Measurements from ENCODE around the gene KAT8.
"Not testable (repeated sequence)": the region's sequence is repeated elsewhere in the genome, so short reads cannot be mapped to it uniquely, and the experiment has no call there.

The KAT8 gene

GRCh38 chr16:31142109-31143010 is 24.9 kb downstream of the KAT8 start:
- DNase-seq (ENCODE audit: low read depth, low spot score): no peak
- H3K4me1 ChIP-seq (ENCODE audit: control insufficient read depth, insufficient read depth, low read length): peaks cover 18% of the 10 kb centered on the region
- no peaks in the 10 kb centered on the region for H3K36me3 ChIP-seq (ENCODE audit: control insufficient read depth, insufficient read depth, low read length)
- no peaks in the 10 kb centered on the region for H3K9me3 ChIP-seq (ENCODE audit: control insufficient read depth, insufficient read depth, low read length)
- peak overlapping the region; percentile 28; the same call in 1 of the 2 replicates for H3K4me3 ChIP-seq (ENCODE audit: low read length)
- no peak overlapping the region for H3K27ac ChIP-seq (ENCODE audit: low read length)
- no CpG with 5 or more reads among the region's 89 CpGs for WGBS (ENCODE audit: insufficient coverage, insufficient read length)
- no peaks in the 10 kb centered on the region for H3K27me3 ChIP-seq (ENCODE audit: control insufficient read depth, insufficient read depth, low read length)

GRCh38 chr16:31143011-31143693 is 25.7 kb downstream of the KAT8 start:
- WGBS (ENCODE audit: insufficient coverage, insufficient read length): no CpG with 5 or more reads among the region's 22 CpGs
- Histone ChIP-seq H3K4me3 (ENCODE audit: low read length) (no peak overlapping the region), H3K27me3 (ENCODE audit: control insufficient read depth, insufficient read depth, low read length) (no peaks in the 10 kb centered on the region), H3K4me1 (ENCODE audit: control insufficient read depth, insufficient read depth, low read length) (peaks cover 18% of the 10 kb centered on the region), H3K9me3 (ENCODE audit: control insufficient read depth, insufficient read depth, low read length) (no peaks in the 10 kb centered on the region), H3K27ac (ENCODE audit: low read length) (no peak overlapping the region), H3K36me3 (ENCODE audit: control insufficient read depth, insufficient read depth, low read length) (no peaks in the 10 kb centered on the region)
- no peak for DNase-seq (ENCODE audit: low read depth, low spot score)

DNA sequence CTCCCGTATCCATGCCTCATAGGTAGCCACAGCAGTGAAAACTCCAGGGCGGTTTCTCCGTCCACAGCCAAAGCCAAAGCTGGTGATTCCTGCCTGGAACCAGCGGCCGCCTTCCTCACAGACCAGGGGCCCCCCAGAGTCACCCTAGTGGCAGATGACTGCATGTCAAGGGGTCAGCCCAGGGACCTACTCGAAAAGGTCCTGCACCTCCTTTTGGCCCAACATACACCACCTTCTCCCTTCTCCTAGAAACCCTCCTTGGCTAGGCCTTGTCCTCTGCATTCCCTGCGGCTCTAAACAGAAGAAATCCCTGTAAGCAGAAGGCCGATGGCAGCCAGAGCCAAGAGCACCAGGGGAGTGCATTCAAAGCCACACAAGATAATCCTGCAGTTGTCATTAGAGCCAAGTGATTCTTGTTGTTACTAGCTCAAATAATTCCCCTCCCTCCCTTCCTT is 26.3 kb downstream of the KAT8 start:
- Histone ChIP-seq H3K4me3 (ENCODE audit: low read length) (no peak overlapping the region), H3K27me3 (ENCODE audit: control insufficient read depth, insufficient read depth, low read length) (no peaks in the 10 kb centered on the region), H3K27ac (ENCODE audit: low read length) (no peak overlapping the region), H3K9me3 (ENCODE audit: control insufficient read depth, insufficient read depth, low read length) (no peaks in the 10 kb centered on the region), H3K4me1 (ENCODE audit: control insufficient read depth, insufficient read depth, low read length) (peaks cover 17% of the 10 kb centered on the region), H3K36me3 (ENCODE audit: control insufficient read depth, insufficient read depth, low read length) (no peaks in the 10 kb centered on the region)
- WGBS (ENCODE audit: insufficient coverage, insufficient read length): no CpG with 5 or more reads among the region's 8 CpGs
- no peak for DNase-seq (ENCODE audit: low read depth, low spot score)

DNA sequence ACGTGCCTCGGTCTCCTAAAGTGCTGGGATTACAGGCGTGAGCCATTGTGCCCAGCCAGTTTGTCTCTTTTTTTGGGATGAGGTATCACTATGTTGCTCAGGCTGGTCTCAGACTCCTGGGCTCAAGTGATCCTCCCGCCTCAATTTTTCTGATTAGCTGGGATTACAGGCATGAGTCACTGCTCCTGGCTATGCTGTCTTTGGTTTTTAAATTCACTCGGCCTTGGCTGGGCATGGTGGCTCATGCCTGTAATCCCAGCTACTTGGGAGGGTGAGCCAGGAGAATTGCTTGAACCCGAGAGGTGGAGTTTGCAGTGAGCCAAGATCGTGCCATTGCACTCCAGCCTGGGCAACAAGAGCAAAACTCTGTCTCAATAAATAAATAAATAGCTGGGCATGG is 27.0 kb downstream of the KAT8 start:
- H3K27ac ChIP-seq (ENCODE audit: low read length); H3K27me3 ChIP-seq (ENCODE audit: control insufficient read depth, insufficient read depth, low read length); H3K36me3 ChIP-seq (ENCODE audit: control insufficient read depth, insufficient read depth, low read length); H3K9me3 ChIP-seq (ENCODE audit: control insufficient read depth, insufficient read depth, low read length); DNase-seq (ENCODE audit: low read depth, low spot score); H3K4me3 ChIP-seq (ENCODE audit: low read length): not testable (repeated sequence)
- no CpG with 5 or more reads among the region's 7 CpGs for WGBS (ENCODE audit: insufficient coverage, insufficient read length)
- peaks cover 12% of the 10 kb centered on the region for H3K4me1 ChIP-seq (ENCODE audit: control insufficient read depth, insufficient read depth, low read length)

DNA sequence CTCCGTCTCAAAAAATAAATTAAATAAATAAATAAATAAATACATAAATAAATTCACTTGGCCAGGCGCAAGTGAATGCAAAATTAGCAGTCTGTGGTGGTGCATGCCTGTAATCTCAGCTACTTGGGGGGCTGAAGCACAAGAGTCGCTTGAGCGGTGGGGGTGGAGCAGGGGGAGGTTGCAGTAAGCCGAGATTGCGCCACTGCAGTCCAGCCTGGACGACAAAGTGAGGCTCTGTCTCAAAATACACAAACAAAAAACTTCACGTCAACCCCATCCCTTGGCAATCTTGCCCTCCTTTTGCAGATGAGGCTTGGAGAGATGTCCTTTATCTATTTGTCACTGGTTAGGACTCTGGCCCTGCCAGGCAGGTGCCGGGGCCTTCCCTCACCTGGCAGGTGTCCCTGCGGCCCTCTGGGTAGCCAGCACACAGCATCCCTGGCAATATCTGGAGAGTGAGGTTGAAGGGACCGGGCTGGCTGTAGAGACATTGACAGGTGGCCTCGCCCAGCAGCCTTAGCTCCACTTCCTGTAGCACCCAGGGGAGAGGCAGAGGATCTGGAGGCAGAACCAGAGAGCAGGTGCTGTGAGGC is 28.0 kb downstream of the KAT8 start:
- peaks cover 14% of the 10 kb centered on the region for H3K4me1 ChIP-seq (ENCODE audit: control insufficient read depth, insufficient read depth, low read length)
- DNase-seq (ENCODE audit: low read depth, low spot score): no peak
- H3K9me3 ChIP-seq (ENCODE audit: control insufficient read depth, insufficient read depth, low read length): no peaks in the 10 kb centered on the region
- no peaks in the 10 kb centered on the region for H3K36me3 ChIP-seq (ENCODE audit: control insufficient read depth, insufficient read depth, low read length)
- H3K27ac ChIP-seq (ENCODE audit: low read length): no peak overlapping the region
- no peak overlapping the region for H3K4me3 ChIP-seq (ENCODE audit: low read length)
- WGBS (ENCODE audit: insufficient coverage, insufficient read length): no CpG with 5 or more reads among the region's 12 CpGs
- H3K27me3 ChIP-seq (ENCODE audit: control insufficient read depth, insufficient read depth, low read length): no peaks in the 10 kb centered on the region

GRCh38 chr16:31147574-31147973 is 30.1 kb downstream of the KAT8 start:
- H3K4me1 ChIP-seq (ENCODE audit: control insufficient read depth, insufficient read depth, low read length): peaks cover 8% of the 10 kb centered on the region
- H3K9me3 ChIP-seq (ENCODE audit: control insufficient read depth, insufficient read depth, low read length): no peaks in the 10 kb centered on the region
- no CpG with 5 or more reads among the region's 3 CpGs for WGBS (ENCODE audit: insufficient coverage, insufficient read length)
- H3K27ac ChIP-seq (ENCODE audit: low read length): no peak overlapping the region
- no peak for DNase-seq (ENCODE audit: low read depth, low spot score)
- no peaks in the 10 kb centered on the region for H3K27me3 ChIP-seq (ENCODE audit: control insufficient read depth, insufficient read depth, low read length)
- no peaks in the 10 kb centered on the region for H3K36me3 ChIP-seq (ENCODE audit: control insufficient read depth, insufficient read depth, low read length)
- H3K4me3 ChIP-seq (ENCODE audit: low read length): no peak overlapping the region

- no peaks in the 10 kb centered on the region for H3K27me3 ChIP-seq (ENCODE audit: control insufficient read depth, insufficient read depth, low read length)
- H3K4me1 ChIP-seq (ENCODE audit: control insufficient read depth, insufficient read depth, low read length): peaks cover 5% of the 10 kb centered on the region; the same call in 1 of the 2 replicates
- no CpG with 5 or more reads among the region's 40 CpGs for WGBS (ENCODE audit: insufficient coverage, insufficient read length)
- H3K9me3 ChIP-seq (ENCODE audit: control insufficient read depth, insufficient read depth, low read length): no peaks in the 10 kb centered on the region
- no peak overlapping the region for H3K27ac ChIP-seq (ENCODE audit: low read length)
- H3K4me3 ChIP-seq (ENCODE audit: low read length): peak overlapping the region; percentile 35; the same call in 1 of the 2 replicates
- DNase-seq (ENCODE audit: low read depth, low spot score): no peak
- H3K36me3 ChIP-seq (ENCODE audit: control insufficient read depth, insufficient read depth, low read length): no peaks in the 10 kb centered on the region
Observed at GRCh38 chr16:31148281-31148728, 30.8 kb downstream of the KAT8 start.

DNA sequence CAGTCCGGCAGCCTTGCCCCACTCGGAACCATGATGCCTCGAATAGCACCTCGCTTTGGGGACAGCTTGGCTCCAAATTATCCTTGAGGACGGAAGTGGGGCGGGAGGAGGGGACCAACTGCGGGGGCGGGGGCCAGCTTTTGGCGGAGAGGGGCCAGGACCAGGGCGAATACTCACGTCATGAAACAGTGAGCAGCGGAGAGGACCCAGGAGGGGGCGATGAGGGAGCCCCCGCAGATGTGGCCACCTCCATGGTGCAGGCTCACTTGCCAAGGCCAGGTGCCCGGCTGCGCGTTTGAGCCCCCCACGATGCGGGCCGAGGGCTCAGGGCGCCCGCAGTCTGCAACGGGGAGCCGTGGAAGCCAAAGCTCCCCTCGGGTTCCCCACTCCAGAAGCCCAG is 31.4 kb downstream of the KAT8 start:
- no peaks in the 10 kb centered on the region for H3K9me3 ChIP-seq (ENCODE audit: control insufficient read depth, insufficient read depth, low read length)
- H3K4me3 ChIP-seq (ENCODE audit: low read length): no peak overlapping the region
- no peak for DNase-seq (ENCODE audit: low read depth, low spot score)
- whole genome bisulfite sequencing (ENCODE audit: insufficient coverage, insufficient read length): no CpG with 5 or more reads among the region's 25 CpGs
- no peaks in the 10 kb centered on the region for H3K27me3 ChIP-seq (ENCODE audit: control insufficient read depth, insufficient read depth, low read length)
- H3K27ac ChIP-seq (ENCODE audit: low read length): no peak overlapping the region
- H3K4me1 ChIP-seq (ENCODE audit: control insufficient read depth, insufficient read depth, low read length): peaks cover 5% of the 10 kb centered on the region; the same call in 1 of the 2 replicates
- H3K36me3 ChIP-seq (ENCODE audit: control insufficient read depth, insufficient read depth, low read length): no peaks in the 10 kb centered on the region

- no CpG with 5 or more reads among the region's 5 CpGs for WGBS (ENCODE audit: insufficient coverage, insufficient read length)
- no peak overlapping the region for H3K27ac ChIP-seq (ENCODE audit: low read length)
Observed at GRCh38 chr16:31149332-31149731, 31.9 kb downstream of the KAT8 start.

More at GRCh38 chr16:31149332-31149731, 31.9 kb downstream of the KAT8 start:
- no peak overlapping the region for H3K4me3 ChIP-seq (ENCODE audit: low read length)
- DNase-seq (ENCODE audit: low read depth, low spot score): no peak
- H3K27me3 ChIP-seq (ENCODE audit: control insufficient read depth, insufficient read depth, low read length): no peaks in the 10 kb centered on the region
- H3K36me3 ChIP-seq (ENCODE audit: control insufficient read depth, insufficient read depth, low read length): no peaks in the 10 kb centered on the region
- H3K4me1 ChIP-seq (ENCODE audit: control insufficient read depth, insufficient read depth, low read length): peaks cover 5% of the 10 kb centered on the region; the same call in 1 of the 2 replicates
- H3K9me3 ChIP-seq (ENCODE audit: control insufficient read depth, insufficient read depth, low read length): no peaks in the 10 kb centered on the region

All from iPS DF 6.9 (cell line).